Effector memory CD4-positive, alpha-beta T cell (primary cell): Measurements from ENCODE around the gene DERL2.
A peak's percentile ranks its signal among the peaks of the same experiment; 100 is the strongest.

ENCODE experiments used
- DNase-seq, 3 donors: peaks; one replicate each; pipeline ENCODE4 v3.0.0-alpha.2; 2020
- H3K27ac ChIP-seq: 2 replicates; pipeline ENCODE4 v1.7.0; 2013; ENCODE audit warnings: mild to moderate bottlenecking, low read length, moderate library complexity; ENCODE audit not compliant: insufficient read depth, poor library complexity, severe bottlenecking
- H3K27me3 ChIP-seq: replicated peaks from 2 replicates; pipeline ENCODE4 v1.7.0; 2013; ENCODE audit warnings: mild to moderate bottlenecking, low read length; ENCODE audit not compliant: insufficient read depth, control insufficient read depth, poor library complexity, severe bottlenecking
- H3K36me3 ChIP-seq: 2 replicates; pipeline ENCODE4 v1.7.0; 2013; ENCODE audit warnings: mild to moderate bottlenecking, low read length, moderate library complexity; ENCODE audit not compliant: control insufficient read depth, insufficient read depth
- H3K4me1 ChIP-seq: 2 replicates; pipeline ENCODE4 v1.7.0; 2013; ENCODE audit warnings: low read length, mild to moderate bottlenecking; ENCODE audit not compliant: control insufficient read depth, insufficient read depth, poor library complexity, severe bottlenecking
- H3K4me3 ChIP-seq: 2 replicates; pipeline ENCODE4 v1.7.0; 2013; ENCODE audit warnings: low read length, low read depth, mild to moderate bottlenecking; ENCODE audit not compliant: insufficient read depth, poor library complexity, severe bottlenecking
- H3K9me3 ChIP-seq: 2 replicates; pipeline ENCODE4 v1.7.0; 2013; ENCODE audit warnings: mild to moderate bottlenecking, low read length, moderate library complexity; ENCODE audit not compliant: control insufficient read depth

DERL2 gene

DNA sequence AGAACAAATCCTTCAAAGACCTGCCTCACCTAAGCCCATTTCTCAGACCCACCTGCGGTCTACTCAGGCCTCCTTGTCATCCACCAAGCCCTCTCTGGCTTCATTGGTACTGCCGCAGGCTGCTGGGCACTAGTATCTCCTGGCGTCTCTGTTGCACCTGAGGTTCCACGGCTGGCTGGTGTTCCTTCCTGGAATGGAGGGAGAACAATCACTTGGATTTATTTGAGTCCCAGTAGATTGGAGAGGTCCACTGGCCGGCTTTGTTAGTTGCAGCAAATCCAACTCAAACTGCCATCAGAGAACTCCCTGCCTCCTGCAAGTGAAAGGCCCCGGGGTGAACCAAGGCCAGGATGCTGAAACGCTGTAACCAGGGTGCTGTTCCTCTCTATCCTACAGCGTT is 15.7 kb upstream of the DERL2 start:
- Histone ChIP-seq H3K27me3 (no peaks in the 10 kb centered on the region), H3K27ac (peak overlapping the region; percentile 56)

DNA sequence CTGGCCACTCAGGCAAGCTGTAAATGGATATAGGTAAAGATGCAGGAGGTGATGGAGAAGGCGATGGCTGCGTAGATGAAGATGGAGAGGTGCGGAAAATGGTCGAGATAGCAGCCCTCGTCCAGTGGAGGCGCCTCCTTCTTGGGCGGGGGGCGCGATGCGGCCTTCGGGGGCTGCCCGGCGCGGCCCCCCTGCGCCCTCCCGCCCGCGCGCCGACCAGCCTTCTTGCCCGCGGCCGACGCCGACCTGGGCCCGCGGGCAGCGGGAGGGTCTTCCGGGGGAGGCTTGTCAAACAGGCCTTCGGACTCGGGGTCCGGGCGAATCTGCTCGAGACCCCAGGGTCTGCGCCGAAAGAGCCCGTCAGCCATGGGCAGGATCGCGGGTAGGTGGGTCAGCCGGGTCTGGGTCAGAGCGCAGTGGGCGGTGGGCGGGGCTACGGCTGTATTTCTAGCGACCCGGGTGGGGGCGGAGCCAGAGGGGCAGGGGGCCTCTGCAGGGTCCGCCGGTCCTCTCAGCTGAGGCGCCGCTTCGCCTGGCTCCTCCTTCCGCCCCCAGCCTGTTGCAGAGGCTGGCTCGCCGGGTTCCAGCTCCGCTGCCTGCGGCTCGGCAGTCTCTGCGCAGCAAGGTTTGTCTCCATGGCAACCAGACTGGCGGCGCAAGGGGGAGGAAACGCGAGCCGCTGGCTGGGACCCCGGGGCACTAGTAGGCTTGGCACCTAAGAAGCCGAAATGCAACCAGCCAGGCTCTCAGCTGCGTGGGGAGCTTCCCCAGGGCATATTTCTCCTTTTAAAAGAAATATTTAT is 14.8 kb upstream of the DERL2 start:
- H3K27me3 ChIP-seq = no peaks in the 10 kb centered on the region
- no peaks in the 10 kb centered on the region for H3K9me3 ChIP-seq
- peak overlapping the region; percentile 56 for H3K27ac ChIP-seq
- H3K4me3 ChIP-seq = peak overlapping the region; percentile 59
- H3K4me1 ChIP-seq = peaks cover 9% of the 10 kb centered on the region
- H3K36me3 ChIP-seq = no peaks in the 10 kb centered on the region
- peak; percentile 58 to 72 (median 67) for DNase-seq

More for the DNA sequence above, 15.7 kb upstream of the DERL2 start:
- Histone ChIP-seq H3K36me3 (no peaks in the 10 kb centered on the region), H3K4me3 (no peak overlapping the region), H3K4me1 (peaks cover 9% of the 10 kb centered on the region), H3K9me3 (no peaks in the 10 kb centered on the region)
- DNase-seq = no peak

DNA sequence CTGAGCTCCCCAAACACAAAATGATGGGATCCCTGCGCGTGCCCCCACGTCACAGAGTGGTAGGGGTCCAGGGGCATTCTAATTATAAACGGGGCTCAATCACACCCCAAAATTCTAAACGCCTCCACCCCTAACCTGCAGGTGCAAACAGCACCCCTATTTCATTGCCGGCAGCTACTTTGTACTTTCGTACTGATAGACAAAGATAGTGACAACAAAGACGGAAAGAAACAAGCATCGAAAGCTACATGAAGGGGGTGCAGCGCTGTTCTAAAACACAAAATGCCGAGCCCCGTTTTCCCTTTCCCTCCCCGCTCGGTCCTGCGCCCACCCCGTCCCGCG is 14.2 kb upstream of the DERL2 start:
- peak overlapping the region; percentile 56 for H3K27ac ChIP-seq
- no peak for DNase-seq
- H3K9me3 ChIP-seq = no peaks in the 10 kb centered on the region
- no peaks in the 10 kb centered on the region for H3K27me3 ChIP-seq
- H3K4me3 ChIP-seq = peak overlapping the region; percentile 59
- no peaks in the 10 kb centered on the region for H3K36me3 ChIP-seq
- H3K4me1 ChIP-seq = peaks cover 9% of the 10 kb centered on the region

DNA sequence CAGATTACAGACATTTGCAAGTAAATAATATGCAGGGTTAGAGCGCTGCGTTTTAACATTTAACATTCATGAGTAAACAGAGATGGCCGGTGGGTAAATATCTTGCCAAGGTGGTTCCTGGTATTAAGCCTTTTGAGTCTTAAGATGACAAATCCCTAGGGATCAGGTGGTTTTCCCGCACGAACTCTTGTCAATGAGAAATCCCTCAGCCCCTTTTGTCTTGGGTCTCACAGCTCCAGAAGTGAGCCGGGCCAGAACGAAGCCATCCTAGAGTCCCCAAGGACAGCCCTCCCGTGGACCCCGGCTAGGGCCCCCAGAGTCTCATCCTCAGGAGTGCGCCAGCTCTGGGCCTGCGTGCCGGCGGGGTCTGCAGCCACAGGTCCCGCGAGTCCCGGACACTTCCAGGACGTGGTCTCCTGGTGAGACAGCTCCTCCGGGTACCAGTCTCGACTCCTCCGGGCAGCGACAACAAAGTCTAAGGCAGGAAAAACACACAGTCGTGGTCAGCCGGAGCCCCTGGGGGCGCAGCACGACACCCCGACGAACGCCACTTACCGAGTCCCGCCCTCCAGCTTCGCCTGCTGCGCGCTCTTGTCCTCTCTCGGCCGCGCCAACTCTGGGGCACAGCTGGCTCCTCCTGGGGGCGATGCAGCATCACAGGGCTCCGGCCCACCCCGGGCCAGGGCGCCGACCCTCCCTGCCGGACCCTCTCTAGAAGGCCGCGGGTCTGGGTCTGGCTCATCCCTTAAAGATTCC is 13.7 kb upstream of the DERL2 start:
- DNase-seq = no peak
- no peaks in the 10 kb centered on the region for H3K27me3 ChIP-seq
- no peaks in the 10 kb centered on the region for H3K36me3 ChIP-seq
- H3K27ac ChIP-seq = peak overlapping the region; percentile 56
- H3K4me1 ChIP-seq = peaks cover 9% of the 10 kb centered on the region
- H3K9me3 ChIP-seq = no peaks in the 10 kb centered on the region
- H3K4me3 ChIP-seq = peak overlapping the region; percentile 59

DNA sequence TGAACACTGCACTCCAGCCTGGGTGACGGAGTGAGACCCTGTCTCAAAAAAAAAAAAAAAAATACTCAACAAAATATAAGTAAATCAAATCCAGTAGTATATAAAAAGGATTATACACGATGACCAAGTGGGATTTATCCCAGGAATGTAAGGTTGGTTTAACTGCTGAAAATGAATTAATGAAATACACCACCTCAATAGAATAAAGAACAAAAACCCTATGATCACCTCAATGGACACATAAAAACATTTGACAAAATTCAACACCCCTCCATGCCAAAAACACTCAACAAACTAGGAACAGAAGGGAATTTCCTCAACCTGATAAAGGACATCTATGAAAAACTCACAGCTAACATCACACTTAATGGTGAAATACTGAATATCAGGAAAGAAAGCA is 7.0 kb upstream of the DERL2 start:
- no peaks in the 10 kb centered on the region for H3K4me1 ChIP-seq
- no peaks in the 10 kb centered on the region for H3K27me3 ChIP-seq
- H3K9me3 ChIP-seq = no peaks in the 10 kb centered on the region
- peaks cover 18% of the 10 kb centered on the region for H3K36me3 ChIP-seq
- no peak overlapping the region for H3K27ac ChIP-seq
- H3K4me3 ChIP-seq = no peak overlapping the region
- DNase-seq = no peak

DNA sequence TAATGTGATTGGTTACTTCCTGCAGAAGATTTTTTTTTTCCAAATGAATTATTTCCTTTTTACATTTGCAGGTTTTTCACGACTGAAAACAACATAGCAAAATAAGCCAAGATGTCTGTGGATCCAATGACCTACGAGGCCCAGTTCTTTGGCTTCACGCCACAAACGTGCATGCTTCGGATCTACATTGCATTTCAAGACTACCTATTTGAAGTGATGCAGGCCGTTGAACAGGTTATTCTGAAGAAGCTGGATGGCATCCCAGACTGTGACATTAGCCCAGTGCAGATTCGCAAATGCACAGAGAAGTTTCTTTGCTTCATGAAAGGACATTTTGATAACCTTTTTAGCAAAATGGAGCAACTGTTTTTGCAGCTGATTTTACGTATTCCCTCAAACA is 2.8 kb upstream of the DERL2 start:
- no peak overlapping the region for H3K4me3 ChIP-seq
- peaks cover 21% of the 10 kb centered on the region for H3K36me3 ChIP-seq
- H3K4me1 ChIP-seq = peaks cover 18% of the 10 kb centered on the region
- H3K27me3 ChIP-seq = no peaks in the 10 kb centered on the region
- H3K27ac ChIP-seq = no peak overlapping the region
- H3K9me3 ChIP-seq = no peaks in the 10 kb centered on the region
- no peak for DNase-seq

DNA sequence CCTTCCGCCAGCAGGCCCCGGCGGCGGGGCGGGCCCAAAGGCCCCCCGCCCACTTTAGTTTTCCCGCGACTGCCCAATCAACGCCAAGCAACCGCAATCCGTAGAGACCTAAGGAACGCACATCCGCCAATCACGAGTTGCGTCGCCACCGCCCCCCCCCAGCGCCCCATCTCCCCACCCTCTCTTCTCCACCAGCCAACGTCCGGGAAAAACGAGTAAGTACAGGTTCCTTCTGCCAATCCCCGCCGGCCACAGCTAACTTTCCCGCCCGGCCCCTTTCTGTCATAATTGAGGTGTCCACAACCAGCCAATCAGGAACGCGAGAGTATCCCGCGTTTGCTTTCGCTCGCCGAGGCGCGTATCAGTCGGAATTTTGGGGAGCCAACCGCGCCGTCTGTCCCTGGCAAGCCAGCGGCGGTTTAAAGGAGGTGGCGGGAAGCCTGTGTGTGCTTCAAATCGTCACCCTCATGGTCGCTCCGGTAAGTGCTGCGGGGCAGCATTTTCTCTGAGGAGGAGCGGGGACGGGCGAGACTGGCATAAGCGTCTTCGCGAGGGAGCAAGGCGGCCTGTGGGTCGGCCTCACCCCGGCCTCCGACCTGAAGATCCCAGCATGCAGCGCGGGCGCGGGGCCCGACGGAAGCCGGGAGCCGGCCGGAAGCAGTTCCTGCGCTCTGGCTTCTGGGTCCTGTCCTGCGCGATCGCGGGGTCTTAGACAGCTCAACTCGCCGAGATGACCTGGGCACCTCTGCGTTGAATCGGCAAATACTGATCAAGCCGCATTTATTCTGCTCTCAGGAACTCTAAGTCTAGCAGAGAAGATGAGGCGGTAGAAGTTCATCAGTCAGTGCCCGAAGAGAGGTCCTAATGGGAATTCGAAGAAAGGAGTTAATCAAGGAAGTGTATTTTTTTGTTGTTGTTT is 487 bp upstream of the DERL2 start, which contains the start of gene MIS12:
Gene MIS12, plus strand, starts transcription at position 361 of the 919 bp plus-strand sequence. CDS start 2,297 bp downstream, outside the sequence.
- H3K36me3 ChIP-seq = peaks cover 33% of the 10 kb centered on the region
- DNase-seq = peak; percentile 97 to 99 (median 98)
- H3K4me3 ChIP-seq = peak within 1 kb of the TSS; percentile 86
- no peaks in the 10 kb centered on the region for H3K27me3 ChIP-seq
- peak within 1 kb of the TSS; percentile 89 for H3K27ac ChIP-seq
- H3K9me3 ChIP-seq = no peaks in the 10 kb centered on the region
- H3K4me1 ChIP-seq = peaks cover 18% of the 10 kb centered on the region

DNA sequence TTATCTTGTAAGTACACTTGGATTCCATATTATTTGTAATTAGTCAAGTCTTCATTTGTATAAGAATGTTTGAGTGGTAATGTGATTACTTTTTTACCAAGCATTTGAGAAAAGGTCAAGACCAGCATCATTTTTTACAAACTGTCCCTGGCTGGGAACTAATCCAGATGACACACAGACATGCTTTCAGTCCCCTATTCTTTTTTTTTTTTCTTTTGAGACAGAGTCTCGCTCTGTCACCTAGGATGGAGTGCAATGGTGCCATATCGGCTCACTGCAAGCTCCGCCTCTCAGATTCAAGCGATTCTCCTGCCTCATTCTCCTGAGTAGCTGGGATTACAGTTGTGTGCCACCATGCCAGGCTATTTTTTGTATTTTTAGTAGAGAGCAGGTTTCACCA is 4.5 kb downstream of the DERL2 start:
- no peak for DNase-seq
- Histone ChIP-seq H3K36me3 (peaks cover 60% of the 10 kb centered on the region), H3K27me3 (no peaks in the 10 kb centered on the region), H3K9me3 (no peaks in the 10 kb centered on the region), H3K4me3 (no peak overlapping the region), H3K4me1 (peaks cover 13% of the 10 kb centered on the region), H3K27ac (no peak overlapping the region)

DNA sequence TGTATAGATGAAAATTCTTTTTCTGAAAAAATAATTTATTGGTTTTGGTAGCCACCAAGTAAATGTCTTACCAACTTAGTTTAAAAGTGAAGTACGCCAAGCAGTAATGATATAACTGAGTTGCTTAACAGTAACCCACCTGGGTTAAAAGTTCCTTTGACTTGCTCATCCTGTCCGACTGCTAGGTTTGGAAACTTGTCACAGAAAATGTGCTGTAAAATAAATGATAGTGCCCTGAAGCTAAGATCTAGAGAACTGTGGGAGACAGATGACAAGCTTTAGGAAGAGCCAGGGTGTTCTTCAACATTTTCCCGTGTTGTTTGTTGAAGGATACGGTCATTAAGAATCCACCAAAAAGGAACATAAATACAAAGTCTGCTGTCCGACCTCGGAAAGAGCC is 5.0 kb downstream of the DERL2 start:
- Histone ChIP-seq H3K27ac (no peak overlapping the region), H3K4me3 (no peak overlapping the region), H3K36me3 (peaks cover 61% of the 10 kb centered on the region), H3K9me3 (no peaks in the 10 kb centered on the region), H3K4me1 (peaks cover 13% of the 10 kb centered on the region), H3K27me3 (no peaks in the 10 kb centered on the region)
- no peak for DNase-seq
